Urinary bladder (tissue), 4 donors: Measurements from ENCODE around the gene MEIOB. TPM values are rescaled to one million over a fixed set of nuclear protein-coding genes. Genes with fewer than 3 reads are reported as not detected.

Experiments used
- DNase-seq: peaks from one replicate; pipeline ENCODE4 v3.0.0-alpha.2; 2015; ENCODE audit errors: extremely low spot score
- H3K27ac ChIP-seq: one replicate; pipeline ENCODE4 v1.5.1; 2013; ENCODE audit warnings: low read depth, mild to moderate bottlenecking, moderate library complexity
- H3K36me3 ChIP-seq: one replicate; pipeline ENCODE4 v1.6.1; 2013; ENCODE audit warnings: mild to moderate bottlenecking, moderate library complexity; ENCODE audit not compliant: insufficient read depth
- H3K4me1 ChIP-seq: one replicate; pipeline ENCODE4 v1.6.1; 2013; ENCODE audit warnings: mild to moderate bottlenecking, moderate library complexity; ENCODE audit not compliant: insufficient read depth
- H3K4me3 ChIP-seq: one replicate; pipeline ENCODE4 v1.5.1; 2013; ENCODE audit warnings: low read depth, low read length
- WGBS: extraction: QIAGEN DNeasy Blood & Tissue Kit; methylation state at CpG from one replicate; pipeline ENCODE4 v1.1.7; 2013; 5-methylcytosine and 5-hydroxymethylcytosine counted together
- polyA plus RNA-seq: library from polyadenylated mRNA; stranded (reverse); fragments of 200-250 nt; gene quantifications from one replicate; pipeline ENCODE4 v1.2.3, GENCODE V29; 2013
- total RNA-seq: library from RNA; depleted of rRNA; stranded (reverse); fragments of >200 nt; gene quantifications from one replicate; pipeline ENCODE4 v1.2.3, GENCODE V29; 2014
- donor health status: healthy with polysubstance abuse.
- donor health status: healthy.

The MEIOB gene
- total and polyA plus RNA-seq, 2 donors = not detected

DNA sequence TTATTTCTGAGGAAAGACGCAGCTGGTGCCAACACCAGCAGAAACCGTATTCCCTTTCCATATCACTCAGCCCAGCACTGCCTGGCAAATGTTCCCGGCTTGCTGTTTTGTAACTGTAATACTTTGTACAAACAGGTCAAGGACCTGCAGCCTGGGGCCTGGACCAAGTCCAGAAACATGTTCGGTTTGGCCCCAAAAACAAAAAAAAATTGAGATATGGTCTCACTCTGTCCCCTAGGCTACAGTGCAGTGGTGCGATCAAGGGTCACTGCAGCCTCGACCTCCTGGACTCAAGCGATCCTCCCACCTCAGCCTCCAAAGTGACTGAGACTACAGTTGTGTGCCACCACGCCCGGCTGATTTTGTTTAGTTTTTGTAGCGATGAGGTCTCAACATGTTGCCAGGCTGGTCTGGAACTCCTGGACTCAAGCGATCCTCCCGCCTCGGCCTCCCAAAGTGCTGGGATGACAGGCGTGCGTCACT lies 46.5 kb downstream of the MEIOB start:
- DNase-seq = no peak
- no peaks in the 10 kb centered on the region for H3K4me1 ChIP-seq

DNA sequence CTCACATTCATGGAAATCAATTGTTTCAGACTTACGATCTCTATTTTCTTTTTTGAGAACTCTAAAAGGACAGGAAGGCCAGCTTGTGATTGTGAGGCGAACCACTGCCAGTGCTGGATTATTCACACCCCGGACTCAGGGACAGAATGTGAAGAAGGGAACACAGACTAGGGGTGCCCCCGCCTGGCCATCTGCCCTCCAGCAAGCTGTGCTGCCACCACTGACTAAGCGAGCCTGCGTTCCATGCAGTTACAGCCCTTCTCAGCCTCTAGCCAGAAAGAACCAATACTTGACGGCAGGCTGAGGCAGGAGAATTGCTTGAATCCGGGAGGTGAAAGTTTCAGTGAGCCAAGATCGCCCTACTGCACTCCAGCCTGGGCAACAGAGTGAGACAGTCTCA lies 48.1 kb downstream of the MEIOB start:
- Histone ChIP-seq H3K4me1 (no peaks in the 10 kb centered on the region), H3K27ac (no peak overlapping the region), H3K4me3 (no peak overlapping the region), H3K36me3 (no peaks in the 10 kb centered on the region)
- no peak for DNase-seq
- 58% methylated on average over 9 of the region's 9 CpGs for WGBS

More for the DNA sequence above, 46.5 kb downstream of the MEIOB start:
- no peak overlapping the region for H3K4me3 ChIP-seq
- no peak overlapping the region for H3K27ac ChIP-seq
- 73% methylated on average over 15 of the region's 15 CpGs for WGBS
- no peaks in the 10 kb centered on the region for H3K36me3 ChIP-seq

DNA sequence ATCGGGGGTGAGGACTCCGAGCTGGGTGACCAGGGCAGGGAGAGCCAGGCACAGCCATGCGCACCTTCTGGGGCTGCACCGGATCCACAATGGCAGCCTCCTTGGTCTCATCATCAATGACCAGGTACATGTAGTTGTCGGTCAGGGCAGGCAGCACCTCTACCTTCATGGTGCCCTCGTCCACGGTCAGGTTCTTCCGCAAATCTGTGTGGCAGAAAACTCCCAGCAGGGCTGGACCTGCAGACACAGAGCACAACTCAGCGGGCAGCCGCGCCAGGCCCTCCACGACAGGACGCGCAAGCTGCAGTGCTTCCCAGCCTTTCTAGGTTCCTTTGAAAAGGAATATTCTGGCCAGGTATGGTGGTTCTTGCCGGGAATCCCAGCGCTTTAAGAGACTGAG lies 49.2 kb downstream of the MEIOB start:
- Histone ChIP-seq H3K27ac (no peak overlapping the region), H3K4me3 (no peak overlapping the region), H3K4me1 (no peaks in the 10 kb centered on the region), H3K36me3 (peaks cover 2% of the 10 kb centered on the region)
- WGBS = 94% methylated on average over 16 of the region's 16 CpGs
- DNase-seq = no peak

DNA sequence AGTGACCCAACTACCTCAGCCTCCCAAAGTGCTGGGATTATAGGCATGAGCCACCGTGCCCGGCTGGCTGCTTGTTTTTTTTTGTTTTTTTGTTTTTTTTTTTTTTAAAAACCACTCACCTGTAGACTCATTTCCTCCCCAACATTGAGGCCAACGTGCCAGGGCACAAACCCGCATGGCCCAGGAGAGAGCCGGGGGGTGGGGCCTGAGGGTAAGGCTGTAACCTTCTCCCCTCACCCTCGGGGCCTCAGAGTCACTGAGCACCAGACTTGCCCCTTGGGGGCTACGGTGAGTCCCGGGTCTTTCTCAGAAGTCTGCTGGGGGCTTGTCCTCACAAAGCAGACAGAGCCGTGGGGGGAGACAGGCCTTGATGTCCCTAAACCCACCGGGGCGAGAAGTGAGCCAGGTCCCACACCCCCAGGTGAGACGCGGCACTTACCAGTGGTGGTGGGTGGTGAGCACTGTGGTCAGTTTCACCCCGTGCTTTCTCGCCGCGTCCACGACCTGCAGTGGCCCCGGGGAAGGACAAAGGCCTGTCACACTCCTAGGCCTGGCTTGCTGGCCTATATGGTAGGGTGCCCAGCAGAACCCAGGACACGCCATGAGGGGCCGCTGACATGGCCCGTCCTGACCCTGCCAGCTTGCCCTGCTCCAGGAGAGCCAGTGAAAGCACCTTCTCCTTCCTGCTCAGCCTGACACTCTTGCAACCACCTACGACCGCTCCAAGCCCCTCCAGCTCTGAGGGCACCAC lies 49.9 kb downstream of the MEIOB start:
- Histone ChIP-seq H3K4me1 (no peaks in the 10 kb centered on the region), H3K36me3 (peaks cover 2% of the 10 kb centered on the region), H3K27ac (no peak overlapping the region), H3K4me3 (no peak overlapping the region)
- WGBS = 93% methylated on average over 24 of the region's 24 CpGs
- no peak for DNase-seq

DNA sequence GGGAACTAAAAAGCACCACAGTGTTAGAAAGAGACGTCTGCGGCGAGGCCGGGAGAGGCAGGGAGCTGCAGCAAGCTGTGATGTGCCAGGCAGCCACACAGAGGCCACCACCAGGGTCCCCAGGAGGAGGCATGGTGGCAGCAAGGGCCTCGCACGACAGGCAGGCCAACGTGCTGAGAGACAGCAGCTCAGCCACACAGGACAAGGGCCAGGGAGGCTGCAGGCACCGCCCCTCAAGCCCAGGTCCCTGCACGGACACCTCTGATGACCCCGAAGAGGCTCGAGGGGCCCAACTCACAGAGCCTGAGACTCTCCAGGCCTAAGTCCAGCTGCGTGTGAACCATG lies 51.0 kb downstream of the MEIOB start:
- no peak overlapping the region for H3K4me3 ChIP-seq
- no peak for DNase-seq
- no peaks in the 10 kb centered on the region for H3K4me1 ChIP-seq
- WGBS = 89% methylated on average over 12 of the region's 12 CpGs
- no peak overlapping the region for H3K27ac ChIP-seq
- H3K36me3 ChIP-seq = peaks cover 8% of the 10 kb centered on the region

DNA sequence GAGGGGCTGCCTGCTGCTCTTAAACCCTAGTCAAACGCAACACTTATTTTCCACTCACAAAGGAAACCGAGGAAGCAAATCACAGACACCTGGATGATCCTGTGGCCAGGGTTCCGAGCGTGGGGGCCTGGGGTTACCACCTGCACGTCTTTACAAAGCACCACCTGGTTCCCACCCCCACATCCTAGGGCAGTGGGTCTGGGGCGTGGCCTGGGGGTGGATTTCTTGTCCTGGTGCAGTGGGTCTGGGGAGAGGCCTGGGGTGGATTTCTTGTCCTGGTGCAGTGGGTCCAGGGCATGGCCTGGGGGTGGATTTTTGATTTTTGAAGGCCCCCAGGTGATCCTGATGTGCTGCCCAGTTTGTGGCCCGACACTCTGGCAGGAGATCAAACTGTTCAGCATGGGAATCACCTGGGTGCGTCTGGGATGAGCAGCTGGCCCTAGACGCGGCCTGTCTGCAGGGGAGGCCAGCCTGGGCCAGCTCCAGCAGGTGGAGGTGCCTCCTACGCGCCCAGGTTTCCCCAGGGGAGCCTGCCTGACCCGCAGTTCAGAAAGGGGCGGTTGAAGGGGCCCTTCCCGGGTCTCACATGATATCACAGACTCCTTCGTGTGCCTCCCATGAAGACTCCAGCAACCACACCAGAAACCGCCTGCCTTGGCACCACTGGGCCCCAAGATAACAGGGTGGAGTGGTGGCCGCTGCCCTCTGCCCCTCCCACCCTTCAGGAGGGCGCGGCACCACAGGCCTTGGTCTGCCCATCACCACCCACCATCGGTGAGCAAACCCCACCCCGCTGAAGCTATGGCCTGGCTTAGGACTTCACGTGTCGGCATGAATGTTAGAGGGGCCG lies 51.6 kb downstream of the MEIOB start:
- no peak for DNase-seq
- Histone ChIP-seq H3K36me3 (peaks cover 8% of the 10 kb centered on the region), H3K27ac (no peak overlapping the region), H3K4me3 (no peak overlapping the region), H3K4me1 (no peaks in the 10 kb centered on the region)
- 91% methylated on average over 25 of the region's 25 CpGs for WGBS

DNA sequence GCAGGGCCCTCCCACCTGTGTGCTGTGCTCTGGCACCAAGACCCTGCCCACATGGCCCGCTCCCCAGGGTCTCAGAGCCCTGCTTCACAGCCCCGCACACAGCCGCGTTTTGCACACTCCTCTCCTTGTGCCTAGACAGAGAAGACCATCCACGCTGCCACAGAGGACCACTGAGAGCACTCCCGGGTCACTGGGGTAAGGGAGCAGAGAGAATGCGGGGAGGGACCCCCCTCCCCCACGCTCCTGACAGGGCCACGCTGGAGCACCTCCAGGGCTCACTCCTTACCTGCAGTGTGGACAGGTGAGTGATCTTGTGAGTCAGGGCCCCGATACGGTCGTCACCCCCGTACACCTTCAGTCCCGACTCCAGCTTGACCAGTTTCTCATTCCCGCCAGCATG lies 52.4 kb downstream of the MEIOB start:
- no peak overlapping the region for H3K27ac ChIP-seq
- no peak overlapping the region for H3K4me3 ChIP-seq
- no peaks in the 10 kb centered on the region for H3K4me1 ChIP-seq
- no peak for DNase-seq
- WGBS = 95% methylated on average over 15 of the region's 15 CpGs
- peaks cover 8% of the 10 kb centered on the region for H3K36me3 ChIP-seq

DNA sequence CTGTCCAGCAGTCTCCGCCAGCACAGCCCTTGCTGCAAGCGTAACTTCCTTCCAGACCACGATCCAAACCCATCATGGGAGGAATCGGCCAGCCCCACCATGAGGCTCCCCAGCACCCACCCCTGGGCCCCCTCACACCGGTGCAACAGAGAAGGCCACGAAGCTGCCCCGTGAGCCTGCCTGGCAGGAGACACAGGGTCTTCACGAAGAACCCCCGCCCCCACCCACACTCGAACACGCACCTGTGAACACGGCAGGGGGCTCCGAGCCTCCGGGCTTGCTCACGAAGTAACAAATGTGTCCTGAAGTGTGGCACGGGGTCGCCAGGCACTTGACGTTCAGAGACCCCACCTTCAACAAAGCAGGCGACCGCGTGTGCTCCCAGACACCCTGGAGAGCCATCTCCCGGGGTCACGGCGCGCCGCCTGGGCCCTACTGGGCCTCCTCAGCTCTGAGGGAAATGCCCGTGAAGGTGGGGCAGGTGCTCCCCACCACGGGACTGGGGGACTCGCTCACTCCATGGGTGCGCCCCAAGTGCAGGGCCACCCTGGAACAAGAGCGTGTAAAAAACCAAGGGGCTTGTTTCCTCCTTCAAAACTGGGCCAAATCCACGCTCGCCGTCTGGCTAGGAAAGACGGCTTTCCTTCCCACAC lies 53.0 kb downstream of the MEIOB start:
- H3K36me3 ChIP-seq = peaks cover 8% of the 10 kb centered on the region
- 96% methylated on average over 35 of the region's 35 CpGs for WGBS
- DNase-seq = no peak

DNA sequence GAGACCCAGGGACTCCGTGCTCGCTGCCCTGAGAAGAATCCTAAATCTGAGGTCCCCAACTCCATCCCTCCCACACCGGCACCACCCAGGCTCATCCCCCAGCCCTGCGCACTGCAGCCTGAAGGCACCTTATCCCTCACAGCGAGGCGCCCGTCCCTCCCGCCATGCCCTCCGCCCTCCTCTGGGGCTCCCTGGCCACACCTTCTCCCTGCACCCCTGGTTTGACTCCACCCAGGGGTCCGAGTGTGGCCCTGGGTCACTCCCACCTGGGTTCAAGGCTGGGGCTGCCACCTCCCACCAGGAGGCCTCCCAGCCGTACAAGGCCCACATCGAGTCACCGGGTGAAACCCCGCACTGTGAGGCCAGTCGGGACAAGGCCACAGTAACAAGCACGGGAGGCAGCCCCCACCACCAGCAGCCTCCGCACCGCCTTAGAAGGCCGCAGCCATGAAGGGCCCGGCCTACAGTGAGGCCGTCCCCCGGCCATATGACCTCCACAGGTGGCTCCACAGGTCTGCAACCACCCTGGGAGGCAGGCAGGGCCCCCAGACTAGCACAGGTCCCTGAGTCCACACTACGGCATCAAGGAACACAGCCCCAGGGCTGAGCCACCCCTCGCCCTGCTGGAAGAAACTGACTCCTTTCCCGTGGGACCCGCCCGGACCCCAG lies 53.6 kb downstream of the MEIOB start:
- DNase-seq = no peak
- 95% methylated on average over 27 of the region's 27 CpGs for WGBS
- no peak overlapping the region for H3K27ac ChIP-seq
- no peak overlapping the region for H3K4me3 ChIP-seq
- H3K4me1 ChIP-seq = no peaks in the 10 kb centered on the region
- H3K36me3 ChIP-seq = peaks cover 8% of the 10 kb centered on the region

More for the DNA sequence above, 53.0 kb downstream of the MEIOB start:
- H3K4me1 ChIP-seq = no peaks in the 10 kb centered on the region
- no peak overlapping the region for H3K27ac ChIP-seq
- H3K4me3 ChIP-seq = no peak overlapping the region

DNA sequence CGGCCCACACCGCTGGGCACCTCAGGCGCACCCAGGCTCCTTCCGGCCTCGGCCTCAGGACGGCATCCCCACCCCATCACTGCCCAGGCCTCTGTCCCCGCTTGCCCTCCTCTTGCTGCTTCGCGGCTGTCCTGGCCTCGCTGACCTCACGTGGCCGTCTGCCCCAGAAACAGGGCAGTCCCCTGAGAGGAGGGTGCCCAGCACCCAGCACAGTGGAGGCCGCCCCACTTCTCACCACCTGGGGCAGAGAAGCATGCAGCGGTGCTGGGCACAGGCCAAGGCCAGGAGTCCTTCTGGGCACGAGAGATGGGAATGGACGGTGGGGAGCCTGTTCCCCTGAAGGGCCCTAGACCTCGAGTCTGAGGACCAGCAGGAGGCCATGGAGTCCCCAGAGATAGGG lies 54.2 kb downstream of the MEIOB start:
- Histone ChIP-seq H3K4me3 (no peak overlapping the region), H3K4me1 (no peaks in the 10 kb centered on the region), H3K36me3 (peaks cover 8% of the 10 kb centered on the region), H3K27ac (no peak overlapping the region)
- 92% methylated on average over 17 of the region's 17 CpGs for WGBS
- no peak for DNase-seq

DNA sequence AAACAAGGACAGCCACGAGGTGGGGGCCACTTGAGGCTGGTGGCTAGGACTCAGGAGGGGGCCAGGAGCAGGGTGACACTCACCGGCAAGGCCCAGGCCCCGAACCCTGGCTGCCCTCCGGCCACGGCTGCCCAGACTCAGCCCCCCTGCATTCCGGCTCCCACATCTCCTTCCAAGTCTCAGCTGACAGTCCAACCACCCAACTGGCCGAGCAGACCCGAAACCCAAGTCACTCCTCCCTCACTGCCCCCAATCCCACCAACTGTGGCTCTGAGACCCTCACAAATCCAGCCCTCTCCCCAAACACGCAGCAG lies 54.7 kb downstream of the MEIOB start:
- no peak overlapping the region for H3K4me3 ChIP-seq
- H3K4me1 ChIP-seq = no peaks in the 10 kb centered on the region
- H3K36me3 ChIP-seq = peaks cover 8% of the 10 kb centered on the region
- DNase-seq = no peak
- WGBS = 95% methylated on average over 9 of the region's 9 CpGs
- H3K27ac ChIP-seq = no peak overlapping the region

DNA sequence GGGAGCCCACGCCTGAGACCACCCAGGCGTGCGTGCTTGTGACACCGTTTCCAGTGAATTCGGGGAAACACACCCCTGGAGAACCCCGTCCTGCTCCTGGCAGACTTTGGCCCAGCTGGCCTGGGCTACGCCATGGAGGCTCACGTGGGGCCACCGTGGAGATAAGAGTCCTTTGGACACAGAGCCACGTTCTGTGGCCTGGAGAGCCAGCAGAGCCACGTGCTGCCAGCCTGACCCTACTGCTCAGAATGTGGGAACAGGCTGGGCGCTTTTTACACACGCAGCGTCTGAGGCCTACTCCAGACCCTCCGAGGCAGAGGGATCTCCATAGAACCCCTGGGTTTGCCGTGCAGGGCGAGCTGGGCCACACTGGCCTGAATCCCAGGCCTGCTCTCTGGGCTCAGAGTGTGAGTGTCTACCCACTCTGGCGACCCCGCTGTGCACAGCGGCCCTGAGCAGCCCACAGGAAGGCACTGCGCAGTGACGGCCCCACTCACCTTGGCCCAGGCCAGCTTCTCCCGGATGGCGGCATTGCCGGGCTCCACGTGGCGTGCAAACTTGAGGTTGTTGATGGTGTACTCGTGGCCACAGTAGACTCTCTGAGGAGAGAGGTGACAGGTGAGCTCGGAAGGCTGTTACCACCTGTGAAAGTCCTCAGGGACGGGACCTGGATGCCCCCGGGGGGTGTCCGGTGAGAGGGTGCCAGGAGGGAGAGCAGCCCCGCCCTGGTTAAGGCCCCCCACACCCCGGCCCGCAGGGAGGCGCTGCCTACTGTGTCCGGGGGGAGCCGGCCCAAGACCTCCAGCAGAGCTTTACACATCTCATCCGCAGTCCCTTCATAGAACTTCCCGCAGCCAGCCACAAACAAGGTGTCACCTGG lies 55.3 kb downstream of the MEIOB start:
- peaks cover 8% of the 10 kb centered on the region for H3K36me3 ChIP-seq
- 95% methylated on average over 40 of the region's 40 CpGs for WGBS
- no peak overlapping the region for H3K4me3 ChIP-seq
- no peak overlapping the region for H3K27ac ChIP-seq
- H3K4me1 ChIP-seq = no peaks in the 10 kb centered on the region
- DNase-seq = no peak

DNA sequence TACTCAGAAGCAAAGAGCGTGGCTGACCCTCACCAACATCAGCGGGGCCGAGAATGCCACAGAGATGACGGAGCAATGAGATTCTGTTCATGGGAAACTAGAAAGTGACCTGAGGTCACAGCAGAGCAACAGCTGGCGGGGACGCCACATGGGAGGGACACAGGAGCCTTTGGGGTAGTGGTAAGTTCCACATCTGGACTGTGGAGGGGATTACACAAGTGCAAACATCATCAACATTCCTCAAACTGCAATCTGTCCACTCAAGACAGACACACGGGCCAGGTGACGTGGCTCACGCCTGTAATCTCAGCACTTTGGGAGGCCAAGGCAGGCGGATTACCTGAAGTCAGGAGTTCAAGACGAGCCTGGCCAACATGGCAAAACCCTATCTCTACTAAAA lies 56.5 kb downstream of the MEIOB start:
- Histone ChIP-seq H3K36me3 (peaks cover 8% of the 10 kb centered on the region), H3K4me3 (no peak overlapping the region), H3K4me1 (no peaks in the 10 kb centered on the region), H3K27ac (no peak overlapping the region)
- no peak for DNase-seq
- WGBS = 91% methylated on average over 11 of the region's 11 CpGs
